Right lobe of liver (tissue), 4 donors: ENCODE measurements around the gene PTPRN2.

Experiments
- CTCF ChIP-seq, 4 donors: fragments of 200-600 bp in 3 of 4; fragments of 450-650 bp in 1 of 4; IDR thresholded peaks; one replicate each; pipeline versions ENCODE4 v1.5.1 to v1.8.0; 2016 to 2022; ENCODE audit warnings: antibody characterized with exemption in 4 of 4, mild to moderate bottlenecking in 2 of 4
- POLR2A ChIP-seq: fragments of 450-650 bp; IDR thresholded peaks from one replicate; pipeline ENCODE4 v1.6.1; 2017; ENCODE audit warnings: antibody characterized with exemption, mild to moderate bottlenecking
- donor health status: DM: no; HTN: no; CAD: no.
- donor health status: DM: no; HTN: no; CAD: no.
- donor health status: DM: no; HTN: yes; CAD: no.

- TF ChIP-seq CTCF (IDR thresholded peaks at IDR 0.05) (no peak), POLR2A (no peak)
Observed at GRCh38 chr7:157895520-157896375, 691.9 kb downstream of the PTPRN2 start.
